GM19025 (cell line): ENCODE data around the gene ZFAND4.
"Not testable (repeated sequence)": the region's sequence is repeated elsewhere in the genome, so short reads cannot be mapped to it uniquely, and the experiment has no call there.

ENCODE experiments used
- ATAC-seq: cut with Tn5 transposase; IDR thresholded peaks from one replicate; pipeline ENCODE4 v1.9.1; 2021; ENCODE audit warnings: mild to moderate bottlenecking, low read depth, moderate library complexity; ENCODE audit not compliant: unreplicated experiment

Gene ZFAND4

GRCh38 chr10:45672181-45673073 lies at the start of gene ZFAND4:
Gene ZFAND4 (minus strand): TSS chr10:45672772. CDS start chr10:45663725, 9,047 bp downstream.
- peak; percentile 95 for ATAC-seq

- not testable (repeated sequence) for ATAC-seq
These were observed 48.9 kb upstream of the ZFAND4 start for GRCh38 chr10:45721503-45721902.

GRCh38 chr10:45717642-45718041 lies 45.1 kb upstream of the ZFAND4 start:
- ATAC-seq = not testable (repeated sequence)

GRCh38 chr10:45717053-45717452 lies 44.5 kb upstream of the ZFAND4 start:
- ATAC-seq = not testable (repeated sequence)

GRCh38 chr10:45711223-45711622 lies 38.7 kb upstream of the ZFAND4 start:
- ATAC-seq = not testable (repeated sequence)

- ATAC-seq = peak; percentile 97
These were observed 37.7 kb upstream of the ZFAND4 start for GRCh38 chr10:45710200-45710796.

- ATAC-seq = not testable (repeated sequence)
These were observed 5.9 kb upstream of the ZFAND4 start for GRCh38 chr10:45678467-45678866.

- ATAC-seq = no peak
These were observed 2.8 kb upstream of the ZFAND4 start for GRCh38 chr10:45675388-45675787.

GRCh38 chr10:45673074-45673648 lies 589 bp upstream of the ZFAND4 start:
- ATAC-seq = no peak

- not testable (repeated sequence) for ATAC-seq
These were observed 1.3 kb downstream of the ZFAND4 start for GRCh38 chr10:45671300-45671699.

GRCh38 chr10:45669897-45670296 lies 2.7 kb downstream of the ZFAND4 start:
- not testable (repeated sequence) for ATAC-seq

- ATAC-seq = no peak
These were observed 11.6 kb downstream of the ZFAND4 start for GRCh38 chr10:45660876-45661411.

GRCh38 chr10:45657033-45657926 lies 15.3 kb downstream of the ZFAND4 start:
- no peak for ATAC-seq

GRCh38 chr10:45655219-45655618 lies 17.4 kb downstream of the ZFAND4 start:
- no peak for ATAC-seq

GRCh38 chr10:45654753-45655141 lies 17.8 kb downstream of the ZFAND4 start:
- ATAC-seq = not testable (repeated sequence)

- peak; percentile 75 for ATAC-seq
These were observed 19.1 kb downstream of the ZFAND4 start for GRCh38 chr10:45653454-45653853.

GRCh38 chr10:45652511-45652910 lies 20.1 kb downstream of the ZFAND4 start:
- ATAC-seq = no peak

- ATAC-seq = no peak
These were observed 23.3 kb downstream of the ZFAND4 start for GRCh38 chr10:45649296-45649695.

- no peak for ATAC-seq
These were observed 25.5 kb downstream of the ZFAND4 start for GRCh38 chr10:45647118-45647517.
